ENCODE measurements around the gene MT1G. TPM values are rescaled to one million over a fixed set of nuclear protein-coding genes. Genes with fewer than 3 reads are reported as not detected.

Gene MT1G
- total RNA-seq, 8 experiments from 2014 or later, result 0.54 to 432 (median 3.5) TPM

GRCh38 chr16:56700195-56700594 lies 32.3 kb upstream of the MT1G start:
- ATAC-seq (replicated peaks in 6 of 8), result no peak
- in situ Hi-C loops (cut with MboI; ENCODE audit: low pct_unique_long_range_greater_than_20kb in 2 of 9, low sequenced_read_pairs in 9 of 9, unreplicated experiment in 9 of 9), result no loop called here
- no peak overlapping the region for H3K4me3 ChIP-seq
- no peak overlapping the region for H3K27ac ChIP-seq
- H3K4me1 ChIP-seq (replicated peaks in 1 of 2), result peaks cover 9 to 15% of the 10 kb centered on the region in 2 donors
- 0 to 100% (median 45%) methylated on average over 1 of the region's 1 CpG; no CpG with 5 or more reads in 2 of the 10 experiments for WGBS, 10 experiments

- H3K4me3 ChIP-seq, result no peak overlapping the region
- no peak for ATAC-seq (replicated peaks in 6 of 8)
- WGBS, 10 experiments, result 75 to 100% (median 87%) methylated on average over 1 to 4 of the region's 5 CpGs; no CpG with 5 or more reads in 2 of the 10 experiments
- no peak overlapping the region for H3K27ac ChIP-seq
- H3K4me1 ChIP-seq (replicated peaks in 1 of 2), result peaks cover 5 to 11% of the 10 kb centered on the region in 2 donors
- in situ Hi-C loops (cut with MboI; ENCODE audit: low pct_unique_long_range_greater_than_20kb in 2 of 9, low sequenced_read_pairs in 9 of 9, unreplicated experiment in 9 of 9), result loop anchor here in 3 of 9 experiments (10.0 to 25.0 kb wide), 2 partner anchors 123 to 985 kb away; no protein-coding TSS in a partner anchor
Measured at GRCh38 chr16:56697456-56698155, 29.7 kb upstream of the MT1G start.

GRCh38 chr16:56695246-56695645 lies 27.4 kb upstream of the MT1G start:
- WGBS, 10 experiments, result 60% methylated on average over 1 of the region's 1 CpG; no CpG with 5 or more reads in 9 of the 10 experiments
- in situ Hi-C loops (cut with MboI; ENCODE audit: low pct_unique_long_range_greater_than_20kb in 2 of 9, low sequenced_read_pairs in 9 of 9, unreplicated experiment in 9 of 9), result loop anchor here in 3 of 9 experiments (10.0 to 25.0 kb wide), 2 partner anchors 120 to 983 kb away; no protein-coding TSS in a partner anchor
- H3K27ac ChIP-seq, result no peak overlapping the region
- no peaks in the 10 kb centered on the region for H3K4me1 ChIP-seq (replicated peaks in 1 of 2)
- no peak overlapping the region for H3K4me3 ChIP-seq
- ATAC-seq (replicated peaks in 6 of 8), result no peak

GRCh38 chr16:56691885-56692284 lies 24.0 kb upstream of the MT1G start:
- Histone ChIP-seq H3K27ac (no peak overlapping the region), H3K4me3 (no peak overlapping the region), H3K4me1 (replicated peaks in 1 of 2) (no peaks in the 10 kb centered on the region)
- WGBS, 10 experiments, result 40 to 100% (median 67%) methylated on average over 1 to 2 of the region's 4 CpGs; no CpG with 5 or more reads in 7 of the 10 experiments
- ATAC-seq (replicated peaks in 6 of 8), result peak in 3 of 8 experiments; percentile 43 to 77 (median 72)
- in situ Hi-C loops (cut with MboI; ENCODE audit: low pct_unique_long_range_greater_than_20kb in 2 of 9, low sequenced_read_pairs in 9 of 9, unreplicated experiment in 9 of 9), result loop anchor here in 3 of 9 experiments (10.0 to 25.0 kb wide), 2 partner anchors 117 to 980 kb away; no protein-coding TSS in a partner anchor

GRCh38 chr16:56690420-56691122 lies 22.7 kb upstream of the MT1G start:
- 0 to 100% (median 83%) methylated on average over 1 to 4 of the region's 4 CpGs; no CpG with 5 or more reads in 5 of the 10 experiments for WGBS, 10 experiments
- no peak for ATAC-seq (replicated peaks in 6 of 8)
- H3K27ac ChIP-seq, result no peak overlapping the region
- H3K4me1 ChIP-seq (replicated peaks in 1 of 2), result no peaks in the 10 kb centered on the region
- in situ Hi-C loops (cut with MboI; ENCODE audit: low pct_unique_long_range_greater_than_20kb in 2 of 9, low sequenced_read_pairs in 9 of 9, unreplicated experiment in 9 of 9), result loop anchor here in 3 of 9 experiments (10.0 to 25.0 kb wide), 2 partner anchors 116 to 978 kb away; no protein-coding TSS in a partner anchor
- no peak overlapping the region for H3K4me3 ChIP-seq

- in situ Hi-C loops (cut with MboI; ENCODE audit: low pct_unique_long_range_greater_than_20kb in 2 of 9, low sequenced_read_pairs in 9 of 9, unreplicated experiment in 9 of 9), result loop anchor here in 2 of 9 experiments (25.0 kb wide), 1 partner anchor 977 kb away; no protein-coding TSS in a partner anchor
Measured at GRCh38 chr16:56689171-56689570, 21.3 kb upstream of the MT1G start.

GRCh38 chr16:56688762-56689161 lies 20.9 kb upstream of the MT1G start:
- 0 to 20% methylated on average over 1 of the region's 1 CpG; no CpG with 5 or more reads in 8 of the 10 experiments for WGBS, 10 experiments
- Histone ChIP-seq H3K27ac (no peak overlapping the region), H3K4me1 (replicated peaks in 1 of 2) (peaks cover 0 to under 1% of the 10 kb centered on the region in 2 donors), H3K4me3 (no peak overlapping the region)
- peak in 1 of 8 experiments; percentile 34 for ATAC-seq (replicated peaks in 6 of 8)
- in situ Hi-C loops (cut with MboI; ENCODE audit: low pct_unique_long_range_greater_than_20kb in 2 of 9, low sequenced_read_pairs in 9 of 9, unreplicated experiment in 9 of 9), result loop anchor here in 2 of 9 experiments (25.0 kb wide), 1 partner anchor 976 kb away; no protein-coding TSS in a partner anchor

More at GRCh38 chr16:56689171-56689570, 21.3 kb upstream of the MT1G start:
- Histone ChIP-seq H3K4me1 (replicated peaks in 1 of 2) (no peaks in the 10 kb centered on the region), H3K27ac (no peak overlapping the region), H3K4me3 (no peak overlapping the region)
- WGBS, 10 experiments, result 40 to 100% (median 60%) methylated on average over 1 to 3 of the region's 3 CpGs; no CpG with 5 or more reads in 5 of the 10 experiments
- no peak for ATAC-seq (replicated peaks in 6 of 8)

- Histone ChIP-seq H3K4me1 (replicated peaks in 1 of 2) (peaks cover under 1 to 15% of the 10 kb centered on the region in 2 donors), H3K27ac (no peak overlapping the region), H3K4me3 (no peak overlapping the region)
- WGBS, 10 experiments, result 87 to 100% (median 92%) methylated on average over 1 to 6 of the region's 7 CpGs; no CpG with 5 or more reads in 3 of the 10 experiments
- in situ Hi-C loops (cut with MboI; ENCODE audit: low pct_unique_long_range_greater_than_20kb in 2 of 9, low sequenced_read_pairs in 9 of 9, unreplicated experiment in 9 of 9), result loop anchor here in 2 of 9 experiments (25.0 kb wide), 1 partner anchor 974 kb away; no protein-coding TSS in a partner anchor
- ATAC-seq (replicated peaks in 6 of 8), result no peak
Measured at GRCh38 chr16:56686758-56687157, 18.9 kb upstream of the MT1G start.

GRCh38 chr16:56684926-56685590 lies 17.2 kb upstream of the MT1G start:
- H3K27ac ChIP-seq, result no peak overlapping the region
- 40 to 100% (median 90%) methylated on average over 1 to 4 of the region's 4 CpGs; no CpG with 5 or more reads in 5 of the 10 experiments for WGBS, 10 experiments
- H3K4me3 ChIP-seq, result no peak overlapping the region
- ATAC-seq (replicated peaks in 6 of 8), result no peak
- in situ Hi-C loops (cut with MboI; ENCODE audit: low pct_unique_long_range_greater_than_20kb in 2 of 9, low sequenced_read_pairs in 9 of 9, unreplicated experiment in 9 of 9), result loop anchor here in 2 of 9 experiments (25.0 kb wide), 1 partner anchor 973 kb away; no protein-coding TSS in a partner anchor
- H3K4me1 ChIP-seq (replicated peaks in 1 of 2), result peaks cover 7 to 20% of the 10 kb centered on the region in 2 donors

GRCh38 chr16:56684256-56684925 lies 16.5 kb upstream of the MT1G start:
- ATAC-seq (replicated peaks in 6 of 8), result no peak
- Histone ChIP-seq H3K27ac (no peak overlapping the region), H3K4me1 (replicated peaks in 1 of 2) (peaks cover 7 to 20% of the 10 kb centered on the region in 2 donors), H3K4me3 (no peak overlapping the region)
- in situ Hi-C loops (cut with MboI; ENCODE audit: low pct_unique_long_range_greater_than_20kb in 2 of 9, low sequenced_read_pairs in 9 of 9, unreplicated experiment in 9 of 9), result loop anchor here in 2 of 9 experiments (25.0 kb wide), 1 partner anchor 972 kb away; no protein-coding TSS in a partner anchor
- WGBS, 10 experiments, result 0 to 100% (median 44%) methylated on average over 1 to 2 of the region's 4 CpGs; no CpG with 5 or more reads in 1 of the 10 experiments

- H3K4me3 ChIP-seq, result peak overlapping the region in 1 of 5 donors; percentile 44
- no peak for ATAC-seq (replicated peaks in 6 of 8)
- 40 to 86% (median 80%) methylated on average over 1 to 4 of the region's 5 CpGs; no CpG with 5 or more reads in 1 of the 10 experiments for WGBS, 10 experiments
- in situ Hi-C loops (cut with MboI; ENCODE audit: low pct_unique_long_range_greater_than_20kb in 2 of 9, low sequenced_read_pairs in 9 of 9, unreplicated experiment in 9 of 9), result loop anchor here in 2 of 9 experiments (25.0 kb wide), 1 partner anchor 971 kb away; no protein-coding TSS in a partner anchor
- peaks cover 7 to 20% of the 10 kb centered on the region in 2 donors for H3K4me1 ChIP-seq (replicated peaks in 1 of 2)
- no peak overlapping the region for H3K27ac ChIP-seq
Measured at GRCh38 chr16:56683424-56684172, 15.7 kb upstream of the MT1G start.
